ENCODE results near the gene BACH2.

- TF ChIP-seq POLR2AphosphoS5 (IDR thresholded peaks at IDR 0.05): no peak
- TF ChIP-seq, protein P1, sequence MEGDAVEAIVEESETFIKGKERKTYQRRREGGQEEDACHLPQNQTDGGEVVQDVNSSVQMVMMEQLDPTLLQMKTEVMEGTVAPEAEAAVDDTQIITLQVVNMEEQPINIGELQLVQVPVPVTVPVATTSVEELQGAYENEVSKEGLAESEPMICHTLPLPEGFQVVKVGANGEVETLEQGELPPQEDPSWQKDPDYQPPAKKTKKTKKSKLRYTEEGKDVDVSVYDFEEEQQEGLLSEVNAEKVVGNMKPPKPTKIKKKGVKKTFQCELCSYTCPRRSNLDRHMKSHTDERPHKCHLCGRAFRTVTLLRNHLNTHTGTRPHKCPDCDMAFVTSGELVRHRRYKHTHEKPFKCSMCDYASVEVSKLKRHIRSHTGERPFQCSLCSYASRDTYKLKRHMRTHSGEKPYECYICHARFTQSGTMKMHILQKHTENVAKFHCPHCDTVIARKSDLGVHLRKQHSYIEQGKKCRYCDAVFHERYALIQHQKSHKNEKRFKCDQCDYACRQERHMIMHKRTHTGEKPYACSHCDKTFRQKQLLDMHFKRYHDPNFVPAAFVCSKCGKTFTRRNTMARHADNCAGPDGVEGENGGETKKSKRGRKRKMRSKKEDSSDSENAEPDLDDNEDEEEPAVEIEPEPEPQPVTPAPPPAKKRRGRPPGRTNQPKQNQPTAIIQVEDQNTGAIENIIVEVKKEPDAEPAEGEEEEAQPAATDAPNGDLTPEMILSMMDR (IDR thresholded peaks at IDR 0.05): no peak
These were observed 82.2 kb downstream of the BACH2 start for GRCh38 chr6:90214461-90214860.
